Panc1 (cell line): Measurements from ENCODE around the gene NFIC. TPM values are rescaled to one million over a fixed set of nuclear protein-coding genes. Genes with fewer than 3 reads are reported as not detected.

Experiments
- ATAC-seq: fragments of 200-7000 bp; cut with Tn5 transposase; 2 replicates; pipeline ENCODE4 v1.9.1; 2020; ENCODE audit warnings: mild to moderate bottlenecking, moderate library complexity
- BruUV-seq: library from RNA; stranded (reverse); fragments of 400-500 nt; replicated peaks from 2 replicates; lab custom pipeline; 2021; lab: Mats Ljungman, UMichigan
- CTCF ChIA-PET: fragments of 300-600 bp; sonication (Branson Sonifier 250); formaldehyde crosslinking; loops from one replicate; lab custom pipeline; 2022; ENCODE audit warnings: antibody characterized with exemption; lab: Charles Lee
- POLR2A ChIA-PET: fragments of 300-600 bp; sonication (Branson Sonifier 250); formaldehyde crosslinking; loops from one replicate; lab custom pipeline; 2022; ENCODE audit warnings: antibody characterized with exemption; lab: Charles Lee
- DNase-seq: peaks from one replicate; pipeline ENCODE4 v3.0.0-alpha.2; 2010; ENCODE audit warnings: low read depth, low spot score
- H3K27ac ChIP-seq: 2 replicates; pipeline ENCODE4 v1.5.1; 2011; ENCODE audit warnings: mild to moderate bottlenecking, low read length, inconsistent platforms
- H3K27me3 ChIP-seq: fragments of 200-500 bp; sonication (Bioruptor generic); 2 replicates; pipeline ENCODE4 v1.6.0; 2014; ENCODE audit warnings: low read length, inconsistent platforms; ENCODE audit not compliant: control insufficient read depth, insufficient read depth
- H3K36me3 ChIP-seq: fragments of 200-500 bp; sonication (Bioruptor generic); 2 replicates; pipeline ENCODE4 v1.5.1; 2014; ENCODE audit warnings: inconsistent platforms, mild to moderate bottlenecking, low read length, moderate library complexity; ENCODE audit not compliant: control insufficient read depth, insufficient read depth
- H3K4me1 ChIP-seq: 2 replicates; pipeline ENCODE4 v1.5.1; 2011; ENCODE audit warnings: inconsistent platforms, mild to moderate bottlenecking, low read length, moderate library complexity; ENCODE audit not compliant: control insufficient read depth, insufficient read depth
- H3K4me3 ChIP-seq, 2 experiments: 2 replicates each; pipeline ENCODE4 v1.5.1; 2011 to 2012; ENCODE audit warnings: low read depth in 2 of 2, low read length in 2 of 2, mild to moderate bottlenecking in 2 of 2, inconsistent platforms in 1 of 2, moderate library complexity in 1 of 2
- H3K9me3 ChIP-seq: fragments of 200-500 bp; sonication (Bioruptor generic); 2 replicates; pipeline ENCODE4 v1.5.1; 2014; ENCODE audit warnings: low read depth, mild to moderate bottlenecking, inconsistent platforms, low read length, moderate library complexity; ENCODE audit not compliant: control insufficient read depth, insufficient read depth
- POLR2AphosphoS5 ChIP-seq: IDR thresholded peaks from 2 replicates; pipeline ENCODE4 v1.6.1; 2012; ENCODE audit warnings: mild to moderate bottlenecking, low read depth, low read length, moderate library complexity
- SIN3A ChIP-seq: IDR thresholded peaks from 2 replicates; pipeline ENCODE4 v1.6.1; 2012; ENCODE audit warnings: low read depth, mild to moderate bottlenecking, low read length, moderate library complexity, borderline replicate concordance; ENCODE audit not compliant: insufficient read depth
- TCF7L2 ChIP-seq: IDR thresholded peaks from 2 replicates; pipeline ENCODE4 v1.6.1; 2011; ENCODE audit warnings: mild to moderate bottlenecking, low read depth, low read length, inconsistent platforms
- in situ Hi-C: cut with HindIII; loops from 2 replicates; pipeline ENCODE4 v1.10.0; 2016; ENCODE audit warnings: low sequenced_read_pairs, low pct_unique_long_range_greater_than_20kb
- intact Hi-C: fragments of 100-400 bp; cut with micrococcal nuclease; formaldehyde crosslinking; loops from one replicate; pipeline ENCODE4 v1.10.0; 2022; ENCODE audit not compliant: unreplicated experiment
- total RNA-seq: library from RNA; stranded (reverse); gene quantifications from one replicate; pipeline ENCODE4 v1.2.1, GENCODE V29; 2021; ENCODE audit not compliant: unreplicated experiment
- TF ChIP-seq, protein P1 (sequence below): fragments of 450-650 bp; IDR thresholded peaks from 2 replicates; pipeline ENCODE4 v1.5.1; 2017; ENCODE audit warnings: mild to moderate bottlenecking
- TF ChIP-seq, protein P2 (sequence below), 2 experiments: IDR thresholded peaks; 2 replicates each; pipeline ENCODE4 v1.6.1; 2011 to 2012; ENCODE audit warnings: low read depth in 2 of 2, control low read depth in 1 of 2, low read length in 1 of 2, mild to moderate bottlenecking in 1 of 2, moderate library complexity in 1 of 2; ENCODE audit not compliant: insufficient read depth in 1 of 2

Gene NFIC
- total RNA-seq, 1 experiment from 2014 or later = 120 TPM

DNA sequence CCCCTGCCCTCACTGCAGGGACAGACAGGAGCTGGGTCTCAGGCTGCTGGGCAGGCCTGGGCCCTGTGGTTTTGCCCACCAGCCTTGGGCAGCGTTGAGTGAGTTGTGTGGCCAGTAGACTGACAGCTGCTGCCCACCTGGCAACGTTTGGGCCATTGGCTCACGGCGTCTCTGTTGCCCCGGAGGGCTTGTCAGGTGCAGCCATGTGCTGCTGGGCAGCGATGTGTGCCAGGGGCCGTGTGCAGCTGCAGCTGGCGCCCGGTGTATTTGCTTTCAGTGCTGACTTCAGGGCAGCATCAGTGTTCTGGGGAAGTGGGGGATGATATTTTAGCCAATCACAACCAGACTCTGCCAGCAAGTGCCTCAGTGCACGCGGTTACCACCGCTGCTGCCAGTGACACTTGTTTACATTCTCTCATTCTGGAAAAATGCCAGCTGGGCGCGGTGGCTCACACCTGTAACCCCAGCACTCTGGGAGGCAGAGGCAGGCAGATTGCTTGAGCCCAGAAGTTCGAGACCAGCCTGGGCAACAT lies 150.4 kb downstream of the NFIC start:
- in situ Hi-C loops = no loop called here
- TF ChIP-seq POLR2AphosphoS5 (no peak), TCF7L2 (no peak), SIN3A (no peak)
- TF ChIP-seq, protein P1, sequence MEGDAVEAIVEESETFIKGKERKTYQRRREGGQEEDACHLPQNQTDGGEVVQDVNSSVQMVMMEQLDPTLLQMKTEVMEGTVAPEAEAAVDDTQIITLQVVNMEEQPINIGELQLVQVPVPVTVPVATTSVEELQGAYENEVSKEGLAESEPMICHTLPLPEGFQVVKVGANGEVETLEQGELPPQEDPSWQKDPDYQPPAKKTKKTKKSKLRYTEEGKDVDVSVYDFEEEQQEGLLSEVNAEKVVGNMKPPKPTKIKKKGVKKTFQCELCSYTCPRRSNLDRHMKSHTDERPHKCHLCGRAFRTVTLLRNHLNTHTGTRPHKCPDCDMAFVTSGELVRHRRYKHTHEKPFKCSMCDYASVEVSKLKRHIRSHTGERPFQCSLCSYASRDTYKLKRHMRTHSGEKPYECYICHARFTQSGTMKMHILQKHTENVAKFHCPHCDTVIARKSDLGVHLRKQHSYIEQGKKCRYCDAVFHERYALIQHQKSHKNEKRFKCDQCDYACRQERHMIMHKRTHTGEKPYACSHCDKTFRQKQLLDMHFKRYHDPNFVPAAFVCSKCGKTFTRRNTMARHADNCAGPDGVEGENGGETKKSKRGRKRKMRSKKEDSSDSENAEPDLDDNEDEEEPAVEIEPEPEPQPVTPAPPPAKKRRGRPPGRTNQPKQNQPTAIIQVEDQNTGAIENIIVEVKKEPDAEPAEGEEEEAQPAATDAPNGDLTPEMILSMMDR = no peak
- TF ChIP-seq, protein P2, sequence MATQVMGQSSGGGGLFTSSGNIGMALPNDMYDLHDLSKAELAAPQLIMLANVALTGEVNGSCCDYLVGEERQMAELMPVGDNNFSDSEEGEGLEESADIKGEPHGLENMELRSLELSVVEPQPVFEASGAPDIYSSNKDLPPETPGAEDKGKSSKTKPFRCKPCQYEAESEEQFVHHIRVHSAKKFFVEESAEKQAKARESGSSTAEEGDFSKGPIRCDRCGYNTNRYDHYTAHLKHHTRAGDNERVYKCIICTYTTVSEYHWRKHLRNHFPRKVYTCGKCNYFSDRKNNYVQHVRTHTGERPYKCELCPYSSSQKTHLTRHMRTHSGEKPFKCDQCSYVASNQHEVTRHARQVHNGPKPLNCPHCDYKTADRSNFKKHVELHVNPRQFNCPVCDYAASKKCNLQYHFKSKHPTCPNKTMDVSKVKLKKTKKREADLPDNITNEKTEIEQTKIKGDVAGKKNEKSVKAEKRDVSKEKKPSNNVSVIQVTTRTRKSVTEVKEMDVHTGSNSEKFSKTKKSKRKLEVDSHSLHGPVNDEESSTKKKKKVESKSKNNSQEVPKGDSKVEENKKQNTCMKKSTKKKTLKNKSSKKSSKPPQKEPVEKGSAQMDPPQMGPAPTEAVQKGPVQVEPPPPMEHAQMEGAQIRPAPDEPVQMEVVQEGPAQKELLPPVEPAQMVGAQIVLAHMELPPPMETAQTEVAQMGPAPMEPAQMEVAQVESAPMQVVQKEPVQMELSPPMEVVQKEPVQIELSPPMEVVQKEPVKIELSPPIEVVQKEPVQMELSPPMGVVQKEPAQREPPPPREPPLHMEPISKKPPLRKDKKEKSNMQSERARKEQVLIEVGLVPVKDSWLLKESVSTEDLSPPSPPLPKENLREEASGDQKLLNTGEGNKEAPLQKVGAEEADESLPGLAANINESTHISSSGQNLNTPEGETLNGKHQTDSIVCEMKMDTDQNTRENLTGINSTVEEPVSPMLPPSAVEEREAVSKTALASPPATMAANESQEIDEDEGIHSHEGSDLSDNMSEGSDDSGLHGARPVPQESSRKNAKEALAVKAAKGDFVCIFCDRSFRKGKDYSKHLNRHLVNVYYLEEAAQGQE (IDR thresholded peaks at IDR 0.05; ENCODE audit: insufficient read depth in 1 of 2, low read depth in 2 of 2, low read length in 1 of 2) = no peak
- H3K4me1 ChIP-seq = no peaks in the 10 kb centered on the region; the same call in none of the 2 replicates

DNA sequence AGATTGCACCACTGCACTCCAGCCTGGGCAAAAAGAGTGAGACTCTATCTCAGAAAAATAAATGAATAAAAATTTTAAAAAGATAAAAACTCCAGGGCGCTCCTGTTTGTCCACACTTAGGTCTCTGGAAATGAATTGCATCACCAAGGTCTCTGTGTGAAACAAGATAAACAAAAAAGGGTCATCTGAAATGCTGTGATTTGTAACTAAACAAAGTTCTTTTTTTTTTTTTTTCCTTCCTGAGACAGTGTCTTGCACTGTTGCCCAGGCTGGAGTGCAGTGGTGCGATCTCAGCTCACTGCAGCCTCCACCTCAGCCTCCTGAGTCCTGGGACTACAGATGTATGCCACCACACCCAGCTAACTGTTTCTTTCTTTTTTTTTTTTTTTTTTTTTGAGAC lies 151.3 kb downstream of the NFIC start:
- POLR2A ChIA-PET = interaction anchor here (0.7 kb wide), 1 partner anchor 144 kb away, joined by 8 read pairs; no protein-coding TSS in a partner anchor

More for the DNA sequence above, 150.4 kb downstream of the NFIC start:
- Histone ChIP-seq H3K36me3 (no peaks in the 10 kb centered on the region), H3K9me3 (no peaks in the 10 kb centered on the region), H3K27me3 (no peaks in the 10 kb centered on the region), H3K4me3 (no peak overlapping the region), H3K27ac (no peak overlapping the region)
- no peak for ATAC-seq
- no peak for DNase-seq
- ChIA-PET POLR2A (no interaction called here), CTCF (no interaction called here)
- intact Hi-C loops = no loop called here
- no TSS peak for BruUV-seq

More for the DNA sequence above, 151.3 kb downstream of the NFIC start:
- TF ChIP-seq, protein P2 (IDR thresholded peaks at IDR 0.05; ENCODE audit: insufficient read depth in 1 of 2, low read depth in 2 of 2, low read length in 1 of 2) = no peak
- TF ChIP-seq, protein P1 = no peak
- TF ChIP-seq POLR2AphosphoS5 = no peak
- TF ChIP-seq SIN3A = no peak
- TF ChIP-seq TCF7L2 = no peak
- Histone ChIP-seq H3K4me3 (no peak overlapping the region), H3K36me3 (no peaks in the 10 kb centered on the region), H3K27ac (no peak overlapping the region), H3K4me1 (no peaks in the 10 kb centered on the region; the same call in none of the 2 replicates), H3K27me3 (no peaks in the 10 kb centered on the region), H3K9me3 (no peaks in the 10 kb centered on the region)
- CTCF ChIA-PET = no interaction called here
- ATAC-seq (no peak), DNase-seq (no peak)
- BruUV-seq = no TSS peak
- intact Hi-C loops = no loop called here
- in situ Hi-C loops = no loop called here
